WTC11 (cell line): ENCODE data around the gene ENTREP1. TPM values are rescaled to one million over a fixed set of nuclear protein-coding genes. Genes with fewer than 3 reads are reported as not detected.

Source experiments
- ATAC-seq: fragments of 200-7000 bp; cut with Tn5 transposase; 2 replicates; pipeline ENCODE4 v1.10.0; 2021; ENCODE audit warnings: mild to moderate bottlenecking, moderate library complexity
- CTCF ChIA-PET: fragments of 300-600 bp; sonication (Branson Sonifier 250); formaldehyde crosslinking; loops from one replicate; lab custom pipeline; 2021; ENCODE audit warnings: antibody characterized with exemption; lab: Charles Lee
- POLR2A ChIA-PET: fragments of 350-600 bp; sonication (Branson Sonifier 250); formaldehyde crosslinking; loops from one replicate; lab custom pipeline; 2021; ENCODE audit warnings: antibody characterized with exemption; lab: Charles Lee
- DNase-seq: peaks from one replicate; pipeline ENCODE4 v3.0.0; 2021; ENCODE audit warnings: low spot score
- H3K27ac Mint-ChIP-seq: 2 replicates; pipeline ENCODE4 v1.8.0; 2021; ENCODE audit warnings: mixed read lengths
- H3K27me3 Mint-ChIP-seq: 2 replicates; pipeline ENCODE4 v1.8.0; 2021; ENCODE audit warnings: low read depth, mild to moderate bottlenecking, moderate library complexity, mixed read lengths
- H3K36me3 Mint-ChIP-seq: 2 replicates; pipeline ENCODE4 v1.8.0; 2021; ENCODE audit warnings: mixed read lengths
- H3K4me1 Mint-ChIP-seq: 2 replicates; pipeline ENCODE4 v1.8.0; 2022; ENCODE audit warnings: mixed read lengths
- H3K4me3 Mint-ChIP-seq: 2 replicates; pipeline ENCODE4 v1.8.0; 2021; ENCODE audit warnings: mild to moderate bottlenecking, moderate library complexity, mixed read lengths
- H3K9me3 Mint-ChIP-seq: 2 replicates; pipeline ENCODE4 v1.8.0; 2021; ENCODE audit warnings: mixed read lengths
- E2F5 ChIP-seq: sonication (generic); formaldehyde crosslinking; IDR thresholded peaks from 2 replicates; pipeline ENCODE4 v1.8.1; 2022; ENCODE audit warnings: mild to moderate bottlenecking, moderate library complexity, missing genetic modification reagents
- ELF4 ChIP-seq: sonication (generic); formaldehyde crosslinking; IDR thresholded peaks from 2 replicates; pipeline ENCODE4 v1.8.1; 2022; ENCODE audit warnings: low read depth, mild to moderate bottlenecking, moderate library complexity, missing genetic modification reagents
- EMX1 ChIP-seq: fragments of 250-450 bp; sonication (Bioruptor Pico); IDR thresholded peaks from 2 replicates; pipeline ENCODE4 v1.8.0; 2021; ENCODE audit warnings: mild to moderate bottlenecking
- FOXJ3 ChIP-seq: sonication (generic); formaldehyde crosslinking; IDR thresholded peaks from 2 replicates; pipeline ENCODE4 v1.9.0; 2021; ENCODE audit warnings: missing genetic modification reagents, mild to moderate bottlenecking, borderline replicate concordance
- FOXP1 ChIP-seq: sonication (generic); formaldehyde crosslinking; IDR thresholded peaks from 2 replicates; pipeline ENCODE4 v1.8.0; 2022; ENCODE audit warnings: missing genetic modification reagents, mild to moderate bottlenecking, moderate library complexity, borderline replicate concordance
- GTF2I ChIP-seq: fragments of 250-450 bp; sonication (Bioruptor Pico); conservative IDR thresholded peaks from 2 replicates; pipeline ENCODE4 v1.4.0; 2021; ENCODE audit warnings: mild to moderate bottlenecking
- HMGXB4 ChIP-seq: sonication (generic); formaldehyde crosslinking; IDR thresholded peaks from 2 replicates; pipeline ENCODE4 v1.8.1; 2023; ENCODE audit warnings: mild to moderate bottlenecking, moderate library complexity, missing genetic modification reagents
- JUN ChIP-seq: sonication (generic); formaldehyde crosslinking; IDR thresholded peaks from 2 replicates; pipeline ENCODE4 v1.8.0; 2023; ENCODE audit warnings: mild to moderate bottlenecking, missing genetic modification reagents
- MLX ChIP-seq: sonication (generic); formaldehyde crosslinking; IDR thresholded peaks from 2 replicates; pipeline ENCODE4 v1.8.1; 2023; ENCODE audit warnings: mild to moderate bottlenecking, missing genetic modification reagents, moderate library complexity
- NR3C1 ChIP-seq: sonication (generic); formaldehyde crosslinking; conservative IDR thresholded peaks from 2 replicates; pipeline ENCODE4 v1.8.1; 2023; ENCODE audit warnings: low read depth, mild to moderate bottlenecking, missing genetic modification reagents
- RELA ChIP-seq: sonication (generic); formaldehyde crosslinking; IDR thresholded peaks from 2 replicates; pipeline ENCODE4 v1.8.1; 2022; ENCODE audit warnings: missing genetic modification reagents, mild to moderate bottlenecking, borderline replicate concordance
- SMAD4 ChIP-seq: sonication (generic); formaldehyde crosslinking; IDR thresholded peaks from 2 replicates; pipeline ENCODE4 v1.8.0; 2022; ENCODE audit warnings: mild to moderate bottlenecking, missing genetic modification reagents
- SOX15 ChIP-seq: fragments of 250-450 bp; sonication (Bioruptor Pico); IDR thresholded peaks from 2 replicates; pipeline ENCODE4 v1.9.0; 2021; ENCODE audit warnings: mild to moderate bottlenecking
- SP1 ChIP-seq: sonication (generic); formaldehyde crosslinking; conservative IDR thresholded peaks from 2 replicates; pipeline ENCODE4 v1.8.1; 2022; ENCODE audit warnings: missing genetic modification reagents
- STAT6 ChIP-seq: sonication (generic); formaldehyde crosslinking; conservative IDR thresholded peaks from 2 replicates; pipeline ENCODE4 v1.8.1; 2023; ENCODE audit warnings: mild to moderate bottlenecking, low read depth, missing genetic modification reagents, moderate library complexity
- TEAD1 ChIP-seq: sonication (generic); formaldehyde crosslinking; IDR thresholded peaks from 2 replicates; pipeline ENCODE4 v1.8.0; 2022; ENCODE audit warnings: mild to moderate bottlenecking, missing genetic modification reagents
- TEAD4 ChIP-seq: sonication (generic); formaldehyde crosslinking; IDR thresholded peaks from 2 replicates; pipeline ENCODE4 v1.8.0; 2022; ENCODE audit warnings: mild to moderate bottlenecking, missing genetic modification reagents
- ZBTB43 ChIP-seq: sonication (generic); formaldehyde crosslinking; IDR thresholded peaks from 2 replicates; pipeline ENCODE4 v1.8.1; 2023; ENCODE audit warnings: mild to moderate bottlenecking, missing genetic modification reagents
- ZMAT4 ChIP-seq: fragments of 250-450 bp; sonication (Bioruptor Pico); IDR thresholded peaks from 2 replicates; pipeline ENCODE4 v1.9.0; 2021; ENCODE audit warnings: mild to moderate bottlenecking
- ZNF317 ChIP-seq: sonication (generic); formaldehyde crosslinking; IDR thresholded peaks from 2 replicates; pipeline ENCODE4 v1.8.1; 2023; ENCODE audit warnings: low read depth, mild to moderate bottlenecking, moderate library complexity, missing genetic modification reagents, borderline replicate concordance
- ZNF423 ChIP-seq: fragments of 250-450 bp; sonication (Bioruptor Pico); IDR thresholded peaks from 2 replicates; pipeline ENCODE4 v2.1.2; 2022; ENCODE audit warnings: mild to moderate bottlenecking, moderate library complexity
- ZNF512 ChIP-seq: sonication (generic); formaldehyde crosslinking; IDR thresholded peaks from 2 replicates; pipeline ENCODE4 v1.8.1; 2022; ENCODE audit warnings: missing genetic modification reagents, borderline replicate concordance
- total RNA-seq: library from RNA; stranded (reverse); gene quantifications from 3 replicates; pipeline ENCODE4 v1.2.3, GENCODE V29; 2021

The ENTREP1 gene
- total RNA-seq, 1 experiment from 2014 or later, result 22.4 TPM

- ChIA-PET POLR2A (interaction anchor here (0.6 kb wide), 1 partner anchor 7 kb away, joined by 3 read pairs; no protein-coding TSS in a partner anchor), CTCF (interaction anchor here (0.6 to 1.6 kb wide), 4 partner anchors 37 to 113 kb away, joined by 3 to 7 read pairs (median 4); no protein-coding TSS in a partner anchor)
- no peak for TF ChIP-seq JUN
- Mint-ChIP-seq H3K9me3 (peaks cover 14% of the 10 kb centered on the region), H3K27ac (peak overlapping the region; percentile 11; the same call in 1 of the 2 replicates), H3K36me3 (peaks cover 21% of the 10 kb centered on the region), H3K4me3 (no peak overlapping the region), H3K27me3 (no peaks in the 10 kb centered on the region), H3K4me1 (peaks cover 37% of the 10 kb centered on the region)
- ATAC-seq (no peak), DNase-seq (no peak)
Observed at GRCh38 chr9:69346596-69347390, 21.8 kb downstream of the ENTREP1 start.

GRCh38 chr9:69347607-69348006 lies 22.6 kb downstream of the ENTREP1 start:
- peaks cover 14% of the 10 kb centered on the region for H3K9me3 Mint-ChIP-seq
- ChIA-PET POLR2A (no interaction called here), CTCF (interaction anchor here (0.6 to 1.6 kb wide), 2 partner anchors 37 to 113 kb away, joined by 3 to 7 read pairs; no protein-coding TSS in a partner anchor)
- ATAC-seq, result no peak
- peaks cover 33% of the 10 kb centered on the region for H3K4me1 Mint-ChIP-seq
- no peak for DNase-seq
- H3K27ac Mint-ChIP-seq, result 0 out of 2 replicates have a peak overlapping the region, but pooled peaks have one; percentile 11
- H3K4me3 Mint-ChIP-seq, result no peak overlapping the region
- TF ChIP-seq GTF2I (CRISPR knock-in tag) (no peak), TEAD1 (CRISPR knock-in tag) (no peak), JUN (no peak), TEAD4 (no peak), ZMAT4 (CRISPR knock-in tag) (no peak), SP1 (CRISPR knock-in tag) (no peak), E2F5 (CRISPR knock-in tag) (no peak), FOXP1 (no peak), ZBTB43 (CRISPR knock-in tag) (no peak), ELF4 (CRISPR knock-in tag) (no peak), SOX15 (CRISPR knock-in tag) (no peak), ZNF423 (CRISPR knock-in tag) (no peak), ZNF512 (CRISPR knock-in tag) (no peak), ZNF317 (CRISPR knock-in tag) (no peak), FOXJ3 (CRISPR knock-in tag) (no peak), MLX (CRISPR knock-in tag) (no peak)
- no peaks in the 10 kb centered on the region for H3K27me3 Mint-ChIP-seq
- H3K36me3 Mint-ChIP-seq, result peaks cover 21% of the 10 kb centered on the region

GRCh38 chr9:69351227-69351626 lies 26.2 kb downstream of the ENTREP1 start:
- ATAC-seq, result no peak
- Mint-ChIP-seq H3K4me1 (peaks cover 13% of the 10 kb centered on the region), H3K4me3 (no peak overlapping the region), H3K27ac (no peak overlapping the region), H3K36me3 (peaks cover 23% of the 10 kb centered on the region), H3K9me3 (peaks cover 14% of the 10 kb centered on the region), H3K27me3 (no peaks in the 10 kb centered on the region)
- POLR2A ChIA-PET, result no interaction called here
- no peak for DNase-seq
- CTCF ChIA-PET, result no interaction called here
- no peak for TF ChIP-seq NR3C1 (CRISPR knock-in tag)
- no peak for TF ChIP-seq EMX1
- no peak for TF ChIP-seq STAT6 (CRISPR knock-in tag)
- TF ChIP-seq HMGXB4, result no peak
- no peak for TF ChIP-seq SMAD4 (CRISPR knock-in tag)
- TF ChIP-seq RELA (CRISPR knock-in tag), result no peak
